ENCODE data around the gene DPP4. TPM values are rescaled to one million over a fixed set of nuclear protein-coding genes. Genes with fewer than 3 reads are reported as not detected.

DPP4 gene
- total and polyA plus RNA-seq, 2 donors (not counting 3 experiments of a cell fraction or from before 2014, with no cell fraction given): 0.84 to 6.2 TPM

- Histone ChIP-seq H3K9me1 (replicated peaks; ENCODE audit: control insufficient read depth, extremely low read depth, insufficient read depth, low read length) (no peaks in the 10 kb centered on the region), H3K27ac (ENCODE audit: insufficient read depth, low read depth, low read length) (no peak overlapping the region), H2AFZ (ENCODE audit: low read depth, low read length) (no peak overlapping the region), H3K4me2 (ENCODE audit: insufficient read depth, low read length) (no peak overlapping the region), H3K4me3 (replicated peaks in 1 of 3; ENCODE audit: insufficient read depth in 1 of 3, low read depth in 1 of 3, low read length in 3 of 3) (no peak overlapping the region), H3K79me2 (ENCODE audit: control insufficient read depth, insufficient read depth, low read length) (no peaks in the 10 kb centered on the region), H3K9me3 (replicated peaks; ENCODE audit: control insufficient read depth, insufficient read depth, low read length) (no peaks in the 10 kb centered on the region), H3K4me1 (ENCODE audit: control insufficient read depth, extremely low read depth, insufficient read depth, low read length) (peaks cover 23% of the 10 kb centered on the region), H3K9ac (replicated peaks; ENCODE audit: extremely low read depth, insufficient read depth, low read length) (no peak overlapping the region), H3K36me3 (ENCODE audit: control insufficient read depth in 2 of 2, extremely low read depth in 1 of 2, insufficient read depth in 2 of 2, low read length in 2 of 2) (no peaks in the 10 kb centered on the region), H4K20me1 (replicated peaks; ENCODE audit: control insufficient read depth, extremely low read depth, insufficient read depth, low read length) (no peaks in the 10 kb centered on the region), H3K27me3 (ENCODE audit: control insufficient read depth in 2 of 2, insufficient read depth in 2 of 2, low read length in 2 of 2) (no peaks in the 10 kb centered on the region)
- dilution Hi-C loops (cut with MboI; ENCODE audit: extremely low pct_ligation_motif_present, low sequenced_read_pairs) (no loop called here), intact Hi-C loops (cut with micrococcal nuclease) (loop anchor here (1.0 kb wide), 1 partner anchor 39 kb away; no protein-coding TSS in a partner anchor)
- no TSS peak for BruUV-seq (replicated peaks)
- POLR2A ChIA-PET: no interaction called here
- FAIRE-seq (no peak), DNase-seq (ENCODE audit: low read depth, low spot score) (no peak)
- TF ChIP-seq GATA2 (IDR thresholded peaks at IDR 0.05; ENCODE audit: insufficient read depth, insufficient read length, low read depth, low read length) (no peak), POLR2AphosphoS5 (IDR thresholded peaks at IDR 0.05; ENCODE audit: insufficient read depth, low read depth, low read length) (no peak), POLR2A (IDR thresholded peaks at IDR 0.05; ENCODE audit: low read depth, low read length) (no peak), MAX (IDR thresholded peaks at IDR 0.05; ENCODE audit: insufficient read depth, insufficient read length) (no peak), FOS (IDR thresholded peaks at IDR 0.05; ENCODE audit: borderline replicate concordance, insufficient read depth, low read length) (no peak), CTCF (IDR thresholded peaks at IDR 0.05; ENCODE audit: extremely low read depth in 1 of 2, insufficient read depth in 1 of 2, low read depth in 1 of 2, low read length in 2 of 2) (no peak)
- CTCF ChIA-PET: interaction anchor here (0.6 to 2.0 kb wide), 5 partner anchors 15 to 50 kb away, joined by 3 to 11 read pairs (median 3); no protein-coding TSS in a partner anchor
Measured at GRCh38 chr2:162074928-162075688, 1.1 kb upstream of the DPP4 start.
